Measurements from ENCODE around the gene LAMA3.

DNA sequence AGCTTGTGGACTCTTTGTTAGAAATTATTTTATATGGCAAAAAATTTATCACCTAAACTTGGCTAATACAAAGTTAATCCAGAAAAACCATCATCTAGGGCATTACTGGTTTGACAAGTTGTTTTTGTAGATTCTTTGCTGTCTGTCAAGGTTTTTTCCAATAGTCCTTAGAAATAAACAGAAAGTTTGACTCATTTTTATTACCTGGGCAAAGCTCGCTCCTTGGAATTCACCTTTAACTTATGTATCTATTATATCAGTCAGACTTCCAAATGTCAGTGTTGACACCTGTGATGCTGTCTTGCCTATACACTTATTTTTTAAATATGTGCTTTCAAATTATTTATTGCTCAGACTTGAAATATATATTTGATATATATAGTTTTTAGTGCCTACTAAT, 21.7 kb downstream of the LAMA3 start:
- TF ChIP-seq, protein P1, sequence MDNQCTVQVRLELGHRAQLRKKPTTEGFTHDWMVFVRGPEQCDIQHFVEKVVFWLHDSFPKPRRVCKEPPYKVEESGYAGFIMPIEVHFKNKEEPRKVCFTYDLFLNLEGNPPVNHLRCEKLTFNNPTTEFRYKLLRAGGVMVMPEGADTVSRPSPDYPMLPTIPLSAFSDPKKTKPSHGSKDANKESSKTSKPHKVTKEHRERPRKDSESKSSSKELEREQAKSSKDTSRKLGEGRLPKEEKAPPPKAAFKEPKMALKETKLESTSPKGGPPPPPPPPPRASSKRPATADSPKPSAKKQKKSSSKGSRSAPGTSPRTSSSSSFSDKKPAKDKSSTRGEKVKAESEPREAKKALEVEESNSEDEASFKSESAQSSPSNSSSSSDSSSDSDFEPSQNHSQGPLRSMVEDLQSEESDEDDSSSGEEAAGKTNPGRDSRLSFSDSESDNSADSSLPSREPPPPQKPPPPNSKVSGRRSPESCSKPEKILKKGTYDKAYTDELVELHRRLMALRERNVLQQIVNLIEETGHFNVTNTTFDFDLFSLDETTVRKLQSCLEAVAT (IDR thresholded peaks at IDR 0.05): no peak
- TF ChIP-seq FOXK2 (IDR thresholded peaks at IDR 0.05) (no peak), DPF2 (IDR thresholded peaks at IDR 0.05) (no peak), SPI1 (IDR thresholded peaks at IDR 0.05; ENCODE audit: borderline replicate concordance, insufficient read depth, low read depth, low read length) (no peak), BHLHE40 (IDR thresholded peaks at IDR 0.05; ENCODE audit: borderline replicate concordance in 1 of 2, low read depth in 2 of 2, low read length in 1 of 2) (no peak), NR2C2 (IDR thresholded peaks at IDR 0.05; ENCODE audit: borderline replicate concordance, control insufficient read depth, insufficient read length, low read depth) (no peak), SMC3 (IDR thresholded peaks at IDR 0.05; ENCODE audit: borderline replicate concordance, low read length) (no peak), SIX5 (IDR thresholded peaks at IDR 0.05; ENCODE audit: low read depth, low read length, severe bottlenecking) (no peak), SIN3A (IDR thresholded peaks at IDR 0.05; ENCODE audit: low read depth, low read length) (no peak), EP300 (IDR thresholded peaks at IDR 0.05; ENCODE audit: borderline replicate concordance in 1 of 2, control insufficient read depth in 1 of 2, low read depth in 2 of 2, low read length in 2 of 2) (no peak)
- TF ChIP-seq, protein P2, sequence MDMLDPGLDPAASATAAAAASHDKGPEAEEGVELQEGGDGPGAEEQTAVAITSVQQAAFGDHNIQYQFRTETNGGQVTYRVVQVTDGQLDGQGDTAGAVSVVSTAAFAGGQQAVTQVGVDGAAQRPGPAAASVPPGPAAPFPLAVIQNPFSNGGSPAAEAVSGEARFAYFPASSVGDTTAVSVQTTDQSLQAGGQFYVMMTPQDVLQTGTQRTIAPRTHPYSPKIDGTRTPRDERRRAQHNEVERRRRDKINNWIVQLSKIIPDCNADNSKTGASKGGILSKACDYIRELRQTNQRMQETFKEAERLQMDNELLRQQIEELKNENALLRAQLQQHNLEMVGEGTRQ (IDR thresholded peaks at IDR 0.05; ENCODE audit: borderline replicate concordance, low read depth, low read length): no peak
- TF ChIP-seq, protein P3, sequence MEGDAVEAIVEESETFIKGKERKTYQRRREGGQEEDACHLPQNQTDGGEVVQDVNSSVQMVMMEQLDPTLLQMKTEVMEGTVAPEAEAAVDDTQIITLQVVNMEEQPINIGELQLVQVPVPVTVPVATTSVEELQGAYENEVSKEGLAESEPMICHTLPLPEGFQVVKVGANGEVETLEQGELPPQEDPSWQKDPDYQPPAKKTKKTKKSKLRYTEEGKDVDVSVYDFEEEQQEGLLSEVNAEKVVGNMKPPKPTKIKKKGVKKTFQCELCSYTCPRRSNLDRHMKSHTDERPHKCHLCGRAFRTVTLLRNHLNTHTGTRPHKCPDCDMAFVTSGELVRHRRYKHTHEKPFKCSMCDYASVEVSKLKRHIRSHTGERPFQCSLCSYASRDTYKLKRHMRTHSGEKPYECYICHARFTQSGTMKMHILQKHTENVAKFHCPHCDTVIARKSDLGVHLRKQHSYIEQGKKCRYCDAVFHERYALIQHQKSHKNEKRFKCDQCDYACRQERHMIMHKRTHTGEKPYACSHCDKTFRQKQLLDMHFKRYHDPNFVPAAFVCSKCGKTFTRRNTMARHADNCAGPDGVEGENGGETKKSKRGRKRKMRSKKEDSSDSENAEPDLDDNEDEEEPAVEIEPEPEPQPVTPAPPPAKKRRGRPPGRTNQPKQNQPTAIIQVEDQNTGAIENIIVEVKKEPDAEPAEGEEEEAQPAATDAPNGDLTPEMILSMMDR (IDR thresholded peaks at IDR 0.05 in 2 of 3, conservative IDR thresholded peaks at IDR 0.05 in 1 of 3; ENCODE audit: control insufficient read depth in 2 of 3, extremely low read depth in 1 of 3, insufficient read depth in 1 of 3, low read depth in 3 of 3, low read length in 3 of 3): no peak
- TF ChIP-seq, protein P4, sequence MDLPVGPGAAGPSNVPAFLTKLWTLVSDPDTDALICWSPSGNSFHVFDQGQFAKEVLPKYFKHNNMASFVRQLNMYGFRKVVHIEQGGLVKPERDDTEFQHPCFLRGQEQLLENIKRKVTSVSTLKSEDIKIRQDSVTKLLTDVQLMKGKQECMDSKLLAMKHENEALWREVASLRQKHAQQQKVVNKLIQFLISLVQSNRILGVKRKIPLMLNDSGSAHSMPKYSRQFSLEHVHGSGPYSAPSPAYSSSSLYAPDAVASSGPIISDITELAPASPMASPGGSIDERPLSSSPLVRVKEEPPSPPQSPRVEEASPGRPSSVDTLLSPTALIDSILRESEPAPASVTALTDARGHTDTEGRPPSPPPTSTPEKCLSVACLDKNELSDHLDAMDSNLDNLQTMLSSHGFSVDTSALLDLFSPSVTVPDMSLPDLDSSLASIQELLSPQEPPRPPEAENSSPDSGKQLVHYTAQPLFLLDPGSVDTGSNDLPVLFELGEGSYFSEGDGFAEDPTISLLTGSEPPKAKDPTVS (IDR thresholded peaks at IDR 0.05; ENCODE audit: low read depth, low read length): no peak

Measured in GM12878 (cell line).